ELF-1 (cell line): Measurements from ENCODE around the gene ARHGAP28.

Experiments
- DNase-seq: peaks from one replicate; pipeline ENCODE4 v3.0.0-alpha.2; 2016; ENCODE audit warnings: low read depth, low spot score

Gene ARHGAP28

DNA sequence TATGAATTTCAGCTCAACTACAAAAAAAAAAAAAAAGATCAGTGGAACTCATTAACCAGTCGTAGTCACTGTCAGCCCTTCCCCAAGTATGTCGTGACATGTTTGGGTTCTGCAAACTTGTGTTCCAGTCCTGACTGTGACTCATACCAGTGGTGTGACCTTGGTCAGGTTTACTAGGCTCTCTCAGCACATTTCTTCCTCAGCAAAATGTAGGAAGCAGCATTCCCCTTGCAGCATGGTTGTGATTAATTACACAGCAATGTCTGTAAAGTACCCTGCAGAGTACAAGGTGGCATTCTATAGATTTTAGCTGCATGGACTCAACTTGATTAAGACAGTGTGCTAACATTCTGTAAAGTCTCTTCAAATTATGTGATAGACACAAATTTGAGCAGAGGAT is 231.1 kb downstream of the ARHGAP28 start:
- no peak for DNase-seq

DNA sequence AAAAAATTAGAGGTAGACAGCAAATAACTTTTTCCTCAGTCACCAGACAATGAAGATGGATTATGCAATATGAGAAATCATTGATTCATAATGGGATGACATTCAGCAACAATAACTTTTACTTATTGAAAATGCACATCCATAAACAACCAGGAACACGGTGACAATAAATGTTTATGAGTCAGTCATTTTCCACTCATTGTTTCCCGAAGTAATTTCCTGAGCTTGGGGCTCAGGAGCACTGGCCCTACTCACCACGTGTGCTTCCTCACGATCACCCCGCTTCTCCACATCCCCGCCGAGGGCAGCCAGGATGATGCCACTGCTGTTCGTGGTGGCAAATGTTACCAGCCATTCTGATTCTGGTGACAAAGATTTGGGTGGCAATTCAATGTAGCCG is 231.8 kb downstream of the ARHGAP28 start:
- DNase-seq: no peak

DNA sequence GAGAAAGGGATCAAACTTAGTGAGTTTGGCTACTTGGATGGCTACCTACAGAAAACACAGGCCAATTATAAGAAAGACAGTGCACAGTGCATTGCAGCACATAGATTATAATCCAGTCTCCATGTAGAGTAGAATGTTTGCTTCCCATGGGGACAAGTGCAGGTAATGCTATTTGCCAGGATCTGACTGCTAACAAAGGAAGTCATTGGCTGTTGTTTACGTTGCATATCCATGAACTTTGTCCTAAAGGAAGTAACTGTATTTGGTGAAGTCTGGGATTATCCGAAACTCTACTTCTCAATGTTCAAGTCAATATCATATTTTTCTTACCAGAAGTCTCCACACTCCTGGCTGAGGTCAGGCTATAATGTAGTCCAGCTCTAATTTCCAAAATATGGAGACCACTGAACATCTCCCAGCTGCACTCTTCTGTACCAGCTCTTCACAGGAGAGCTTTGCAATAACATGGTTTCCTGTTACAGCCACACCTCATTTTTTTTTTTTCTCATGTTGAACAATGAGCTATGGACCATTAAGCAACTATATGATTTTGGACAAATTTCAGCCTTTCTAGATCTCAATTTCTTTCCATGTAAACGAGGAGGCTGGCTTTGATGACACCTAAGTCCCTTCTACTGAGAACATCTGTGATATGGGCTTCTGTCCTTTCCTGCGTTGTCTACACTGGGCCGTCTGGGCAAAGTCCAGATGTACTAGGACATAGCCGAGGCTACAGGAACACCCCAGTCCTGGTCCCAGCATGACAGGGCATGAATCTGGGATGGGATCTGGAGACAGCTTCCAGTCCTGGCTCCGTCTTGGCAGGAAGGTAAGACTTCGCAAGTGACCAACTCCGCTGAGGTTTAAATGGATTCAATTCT is 233.3 kb downstream of the ARHGAP28 start:
- DNase-seq: no peak

DNA sequence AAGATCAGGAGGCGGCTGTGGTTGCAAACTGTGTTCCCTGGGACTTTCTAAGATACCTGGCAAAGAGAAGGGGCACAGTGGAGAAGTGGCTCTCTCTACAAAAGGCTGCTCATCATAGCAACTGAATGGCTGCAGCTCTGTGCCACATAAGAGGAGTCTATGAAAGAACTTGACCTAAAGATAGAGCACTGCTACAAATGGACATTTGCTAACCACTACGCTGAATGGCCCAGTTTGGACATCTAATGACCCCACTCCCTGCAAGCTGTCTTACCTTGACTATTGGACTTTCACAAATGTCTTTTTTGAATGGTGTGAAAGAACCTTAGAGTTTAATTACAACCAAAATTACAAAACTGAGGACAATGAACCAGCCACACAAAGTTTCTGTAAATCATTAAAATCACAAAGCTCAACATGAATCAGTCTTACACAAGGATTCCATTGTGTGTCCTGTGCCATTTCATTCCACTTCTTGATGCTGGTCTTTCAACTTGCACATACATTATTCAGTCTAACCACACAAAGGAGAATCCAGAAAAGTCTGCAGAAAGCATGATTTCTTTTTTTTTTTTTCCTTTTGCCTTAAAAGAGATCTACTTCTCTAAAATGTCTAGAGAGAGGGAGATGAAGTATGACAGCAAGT is 234.1 kb downstream of the ARHGAP28 start:
- no peak for DNase-seq
